H1 (cell line): ENCODE data around the gene DLG4.

ENCODE experiments used
- ASH2L ChIP-seq: fragments of 200-600, 300-600 bp; sonication (generic); IDR thresholded peaks from one replicate; pipeline ENCODE4 v1.7.1; 2017; ENCODE audit warnings: low read length
- CHD2 ChIP-seq: IDR thresholded peaks from 2 replicates; pipeline ENCODE4 v1.6.1; 2012; ENCODE audit warnings: low read length, improper control_type of control experiment
- CREB1 ChIP-seq: IDR thresholded peaks from 2 replicates; pipeline ENCODE4 v1.6.1; 2012; ENCODE audit warnings: inconsistent platforms
- EP300 ChIP-seq, 2 experiments: IDR thresholded peaks; 1 replicate in 1 of 2; 2 replicates in 1 of 2; pipeline ENCODE4 v1.6.1; 2011 to 2012; ENCODE audit warnings: low read depth in 2 of 2, low read length in 2 of 2, mild to moderate bottlenecking in 2 of 2, borderline replicate concordance in 1 of 2, inconsistent platforms in 1 of 2, moderate library complexity in 1 of 2
- EZH2 ChIP-seq: fragments of 200-600 bp; sonication (generic); IDR thresholded peaks from 2 replicates; pipeline ENCODE4 v1.7.1; 2012; ENCODE audit warnings: low read depth, mild to moderate bottlenecking, moderate library complexity, low read length, inconsistent platforms; ENCODE audit not compliant: severe bottlenecking
- GABPA ChIP-seq: IDR thresholded peaks from 2 replicates; pipeline ENCODE4 v1.6.1; 2011; ENCODE audit warnings: mild to moderate bottlenecking, low read length, moderate library complexity, borderline replicate concordance; ENCODE audit not compliant: insufficient read depth
- HDAC2 ChIP-seq, 2 experiments: fragments of 300-600 bp in 1 of 2; sonication (generic) in 1 of 2; IDR thresholded peaks; 2 replicates each; pipeline ENCODE4 v1.6.1; 2011 to 2012; ENCODE audit warnings: low read depth in 2 of 2, low read length in 2 of 2, mild to moderate bottlenecking in 2 of 2, moderate library complexity in 2 of 2, borderline replicate concordance in 1 of 2, inconsistent platforms in 1 of 2
- JUN ChIP-seq: IDR thresholded peaks from 2 replicates; pipeline ENCODE4 v1.6.1; 2011; ENCODE audit warnings: low read depth, mild to moderate bottlenecking, improper control_type of control experiment, low read length
- POLR2A ChIP-seq, 2 experiments: IDR thresholded peaks; 1 replicate in 1 of 2; 2 replicates in 1 of 2; pipeline ENCODE4 v1.6.1; 2011; ENCODE audit warnings: low read depth in 2 of 2, low read length in 2 of 2, mild to moderate bottlenecking in 2 of 2; ENCODE audit errors: control extremely low read depth in 1 of 2
- POLR2AphosphoS5 ChIP-seq: IDR thresholded peaks from 2 replicates; pipeline ENCODE4 v1.6.1; 2011; ENCODE audit warnings: low read depth, low read length
- RXRA ChIP-seq: IDR thresholded peaks from 2 replicates; pipeline ENCODE4 v1.6.1; 2011; ENCODE audit warnings: low read depth, mild to moderate bottlenecking, low read length, moderate library complexity; ENCODE audit not compliant: insufficient read depth
- SIN3A ChIP-seq, 2 experiments: IDR thresholded peaks in 1 of 2; conservative IDR thresholded peaks in 1 of 2; 2 replicates each; pipeline ENCODE4 v1.6.1; 2011 to 2012; ENCODE audit warnings: low read length in 2 of 2, improper control_type of control experiment in 1 of 2, low read depth in 1 of 2, mild to moderate bottlenecking in 1 of 2
- TF ChIP-seq, protein P1 (sequence below), 3 experiments: IDR thresholded peaks; 1 replicate in 2 of 3; 2 replicates in 1 of 3; pipeline versions ENCODE4 v1.5.1 to v1.6.1; 2011; ENCODE audit warnings: low read length in 3 of 3, mild to moderate bottlenecking in 3 of 3, inconsistent platforms in 2 of 3, low read depth in 1 of 3, moderate library complexity in 1 of 3; ENCODE audit not compliant: insufficient read depth in 1 of 3; ENCODE audit errors: control extremely low read depth in 1 of 3

DNA sequence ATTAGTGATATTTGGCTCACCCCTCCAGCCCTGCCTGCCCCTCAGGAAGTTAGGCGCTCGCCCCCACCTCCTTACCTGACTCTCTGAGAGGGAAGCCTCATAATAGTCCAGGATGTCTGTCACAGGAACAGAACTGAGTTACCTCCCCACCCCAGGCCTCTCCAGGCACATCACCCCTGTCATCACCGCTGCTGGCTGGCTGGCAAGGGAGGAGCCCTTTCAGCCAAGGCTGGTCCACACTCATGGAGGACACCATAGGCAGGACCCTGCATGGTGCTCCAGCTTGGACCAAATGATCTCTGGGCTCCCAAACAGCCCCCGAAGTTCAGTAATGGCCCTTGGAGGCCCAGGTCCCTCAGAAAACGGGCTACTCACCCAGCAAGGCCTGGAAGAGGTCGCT, 1.5 kb downstream of the DLG4 start:
- TF ChIP-seq, protein P1, sequence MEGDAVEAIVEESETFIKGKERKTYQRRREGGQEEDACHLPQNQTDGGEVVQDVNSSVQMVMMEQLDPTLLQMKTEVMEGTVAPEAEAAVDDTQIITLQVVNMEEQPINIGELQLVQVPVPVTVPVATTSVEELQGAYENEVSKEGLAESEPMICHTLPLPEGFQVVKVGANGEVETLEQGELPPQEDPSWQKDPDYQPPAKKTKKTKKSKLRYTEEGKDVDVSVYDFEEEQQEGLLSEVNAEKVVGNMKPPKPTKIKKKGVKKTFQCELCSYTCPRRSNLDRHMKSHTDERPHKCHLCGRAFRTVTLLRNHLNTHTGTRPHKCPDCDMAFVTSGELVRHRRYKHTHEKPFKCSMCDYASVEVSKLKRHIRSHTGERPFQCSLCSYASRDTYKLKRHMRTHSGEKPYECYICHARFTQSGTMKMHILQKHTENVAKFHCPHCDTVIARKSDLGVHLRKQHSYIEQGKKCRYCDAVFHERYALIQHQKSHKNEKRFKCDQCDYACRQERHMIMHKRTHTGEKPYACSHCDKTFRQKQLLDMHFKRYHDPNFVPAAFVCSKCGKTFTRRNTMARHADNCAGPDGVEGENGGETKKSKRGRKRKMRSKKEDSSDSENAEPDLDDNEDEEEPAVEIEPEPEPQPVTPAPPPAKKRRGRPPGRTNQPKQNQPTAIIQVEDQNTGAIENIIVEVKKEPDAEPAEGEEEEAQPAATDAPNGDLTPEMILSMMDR (IDR thresholded peaks at IDR 0.05; ENCODE audit: control extremely low read depth in 1 of 3, insufficient read depth in 1 of 3, low read depth in 1 of 3, low read length in 3 of 3), result no peak
- TF ChIP-seq EZH2 (no peak), ASH2L (no peak), POLR2A (IDR thresholded peaks at IDR 0.05; ENCODE audit: control extremely low read depth in 1 of 2, low read depth in 2 of 2, low read length in 2 of 2) (no peak), HDAC2 (IDR thresholded peaks at IDR 0.05; ENCODE audit: borderline replicate concordance in 1 of 2, low read depth in 2 of 2, low read length in 2 of 2) (no peak), GABPA (no peak), EP300 (IDR thresholded peaks at IDR 0.05; ENCODE audit: borderline replicate concordance in 1 of 2, low read depth in 2 of 2, low read length in 2 of 2) (no peak), CREB1 (no peak), SIN3A (conservative IDR thresholded peaks at IDR 0.05 in 1 of 2, IDR thresholded peaks at IDR 0.05 in 1 of 2; ENCODE audit: low read depth in 1 of 2, low read length in 2 of 2) (no peak), POLR2AphosphoS5 (no peak), RXRA (no peak), JUN (no peak), CHD2 (no peak)
